IMR-90 (cell line): Measurements from ENCODE around the gene HRH3.

Experiments used
- CEBPB ChIP-seq: IDR thresholded peaks from 2 replicates; pipeline ENCODE4 v1.6.1; 2012; ENCODE audit warnings: low read depth, low read length, improper control_type of control experiment
- CHD1 ChIP-seq: IDR thresholded peaks from 2 replicates; pipeline ENCODE4 v1.6.1; 2012; ENCODE audit warnings: low read depth, low read length, improper control_type of control experiment
- CTCF ChIP-seq: conservative IDR thresholded peaks from 2 replicates; pipeline ENCODE4 v1.5.1; 2012; ENCODE audit warnings: mild to moderate bottlenecking, low read depth, low read length, improper control_type of control experiment
- FOS ChIP-seq: fragments of 150-350 bp; IDR thresholded peaks from 2 replicates; pipeline ENCODE4 v1.6.1; 2016; ENCODE audit warnings: low read depth, low read length
- MAFK ChIP-seq: IDR thresholded peaks from 2 replicates; pipeline ENCODE4 v1.6.1; 2012; ENCODE audit warnings: low read depth, low read length, improper control_type of control experiment
- MXI1 ChIP-seq: IDR thresholded peaks from 2 replicates; pipeline ENCODE4 v1.6.1; 2012; ENCODE audit warnings: low read depth, mild to moderate bottlenecking, low read length, moderate library complexity, borderline replicate concordance
- NFE2L2 ChIP-seq: fragments of 150-350 bp; IDR thresholded peaks from 2 replicates; pipeline ENCODE4 v1.6.1; 2016; ENCODE audit warnings: low read depth, mild to moderate bottlenecking, low read length
- POLR2A ChIP-seq: IDR thresholded peaks from 2 replicates; pipeline ENCODE4 v1.6.1; 2012; ENCODE audit warnings: mild to moderate bottlenecking, low read depth, low read length
- RAD21 ChIP-seq: IDR thresholded peaks from 2 replicates; pipeline ENCODE4 v1.6.1; 2012; ENCODE audit warnings: low read length, improper control_type of control experiment
- RFX5 ChIP-seq: IDR thresholded peaks from 2 replicates; pipeline ENCODE4 v1.8.0; 2012; ENCODE audit warnings: low read depth, mild to moderate bottlenecking, low read length, moderate library complexity
- SMC3 ChIP-seq: fragments of 150-350 bp; IDR thresholded peaks from 2 replicates; pipeline ENCODE4 v1.6.1; 2016; ENCODE audit warnings: low read depth, mild to moderate bottlenecking, antibody characterized with exemption, low read length, moderate library complexity
- USF2 ChIP-seq: fragments of 150-350 bp; IDR thresholded peaks from 2 replicates; pipeline ENCODE4 v1.6.1; 2017; ENCODE audit warnings: mild to moderate bottlenecking, antibody characterized with exemption, low read length, low read depth

- TF ChIP-seq CTCF (no peak), MXI1 (no peak), RAD21 (no peak), USF2 (no peak), POLR2A (no peak), SMC3 (no peak), CEBPB (no peak), NFE2L2 (no peak), MAFK (no peak), FOS (no peak), RFX5 (no peak), CHD1 (no peak)
Observed at GRCh38 chr20:62235777-62236157, 15.7 kb upstream of the HRH3 start.
